ENCODE measurements around the gene PTPN11.

Gene PTPN11

GRCh38 chr12:112543751-112544150, 125.0 kb downstream of the PTPN11 start:
- no peak for DNase-seq (ENCODE audit: low spot score)

- DNase-seq (ENCODE audit: low spot score), result no peak
These were observed 127.6 kb downstream of the PTPN11 start for GRCh38 chr12:112546339-112546738.

- DNase-seq (ENCODE audit: low spot score), result no peak
These were observed 128.2 kb downstream of the PTPN11 start for GRCh38 chr12:112546996-112547395.

GRCh38 chr12:112549031-112549430, 130.3 kb downstream of the PTPN11 start:
- no peak for DNase-seq (ENCODE audit: low spot score)

GRCh38 chr12:112551681-112552080, 132.9 kb downstream of the PTPN11 start:
- DNase-seq (ENCODE audit: low spot score), result no peak

GRCh38 chr12:112555621-112556233, 137.0 kb downstream of the PTPN11 start:
- DNase-seq (ENCODE audit: low spot score), result no peak

GRCh38 chr12:112557951-112558630, 139.3 kb downstream of the PTPN11 start:
- no peak for DNase-seq (ENCODE audit: low spot score)
